MM.1S (cell line): Measurements from ENCODE around the gene PRKCA.

ENCODE experiments used
- DNase-seq: peaks from one replicate; pipeline ENCODE4 v3.0.0-alpha.2; 2015
- H2AFZ ChIP-seq: fragments of 300-600 bp; sonication (generic); 2 replicates; pipeline ENCODE4 v1.6.0; 2016; ENCODE audit warnings: antibody characterized with exemption, low read length
- H3F3A ChIP-seq: fragments of 300-600 bp; sonication (generic); 2 replicates; pipeline ENCODE4 v1.6.1; 2016; ENCODE audit warnings: mild to moderate bottlenecking, antibody characterized with exemption, low read length, moderate library complexity, mixed read lengths; ENCODE audit not compliant: insufficient read depth
- H3K27ac ChIP-seq: fragments of 300-600 bp; sonication (generic); 2 replicates; pipeline ENCODE4 v1.5.1; 2016; ENCODE audit warnings: mild to moderate bottlenecking, low read length
- H3K27me3 ChIP-seq: fragments of 300-600 bp; sonication (generic); replicated peaks from 2 replicates; pipeline ENCODE4 v1.6.0; 2016; ENCODE audit warnings: low read length; ENCODE audit not compliant: insufficient read depth
- H3K36me3 ChIP-seq: fragments of 300-600 bp; sonication (generic); replicated peaks from 2 replicates; pipeline ENCODE4 v1.6.1; 2016; ENCODE audit warnings: mild to moderate bottlenecking, low read length, mixed read lengths; ENCODE audit not compliant: insufficient read depth
- H3K4me1 ChIP-seq: fragments of 300-600 bp; sonication (generic); 2 replicates; pipeline ENCODE4 v1.6.1; 2016; ENCODE audit warnings: low read length, mixed read lengths
- H3K4me2 ChIP-seq: fragments of 300-600 bp; sonication (generic); 2 replicates; pipeline ENCODE4 v1.6.0; 2016; ENCODE audit warnings: low read depth, low read length
- H3K4me3 ChIP-seq: fragments of 300-600 bp; sonication (generic); 2 replicates; pipeline ENCODE4 v1.5.1; 2016; ENCODE audit warnings: low read length, mixed read lengths
- H3K79me2 ChIP-seq: fragments of 300-600 bp; sonication (generic); 2 replicates; pipeline ENCODE4 v1.6.1; 2016; ENCODE audit warnings: mixed run types, low read length, mixed read lengths
- H3K9ac ChIP-seq: fragments of 300-600 bp; sonication (generic); 2 replicates; pipeline ENCODE4 v1.6.1; 2016; ENCODE audit warnings: low read length, mixed read lengths
- H3K9me2 ChIP-seq: fragments of 300-600 bp; sonication (generic); replicated peaks from 2 replicates; pipeline ENCODE4 v1.6.1; 2016; ENCODE audit warnings: mild to moderate bottlenecking, low read length, mixed read lengths; ENCODE audit not compliant: insufficient read depth
- H3K9me3 ChIP-seq: fragments of 300-600 bp; sonication (generic); replicated peaks from 2 replicates; pipeline ENCODE4 v1.6.1; 2016; ENCODE audit warnings: mild to moderate bottlenecking, low read length, mixed read lengths; ENCODE audit not compliant: insufficient read depth
- H4K20me1 ChIP-seq: fragments of 300-600 bp; sonication (generic); 2 replicates; pipeline ENCODE4 v1.6.1; 2016; ENCODE audit warnings: mild to moderate bottlenecking, low read length, moderate library complexity, mixed read lengths; ENCODE audit not compliant: insufficient read depth
- CTCF ChIP-seq: fragments of 300-600 bp; sonication (generic); IDR thresholded peaks from 2 replicates; pipeline ENCODE4 v1.5.1; 2016; ENCODE audit warnings: antibody characterized with exemption, low read length, mixed read lengths
- EZH2 ChIP-seq: fragments of 300-600 bp; sonication (generic); optimal IDR thresholded peaks from 2 replicates; pipeline ENCODE3; 2017; ENCODE audit warnings: low read depth, mild to moderate bottlenecking, antibody characterized with exemption, low read length, mixed read lengths
- EZH2phosphoT487 ChIP-seq: fragments of 300-600 bp; sonication (generic); IDR thresholded peaks from 2 replicates; pipeline ENCODE4 v1.6.1; 2018; ENCODE audit warnings: antibody characterized with exemption, low read length

Gene PRKCA

GRCh38 chr17:66364990-66365490 is 62.6 kb downstream of the PRKCA start:
- Histone ChIP-seq H3K4me3 (no peak overlapping the region), H3K9ac (no peak overlapping the region), H3K9me3 (no peaks in the 10 kb centered on the region), H3K36me3 (no peaks in the 10 kb centered on the region), H3K27me3 (no peaks in the 10 kb centered on the region), H4K20me1 (no peaks in the 10 kb centered on the region), H2AFZ (no peak overlapping the region), H3K4me1 (no peaks in the 10 kb centered on the region), H3F3A (no peaks in the 10 kb centered on the region), H3K4me2 (no peak overlapping the region), H3K9me2 (no peaks in the 10 kb centered on the region), H3K27ac (no peak overlapping the region), H3K79me2 (peaks cover 12% of the 10 kb centered on the region; the same call in 1 of the 2 replicates)
- TF ChIP-seq CTCF (no peak), EZH2phosphoT487 (no peak), EZH2 (no peak)
- no peak for DNase-seq

- Histone ChIP-seq H3K9me3 (no peaks in the 10 kb centered on the region), H4K20me1 (no peaks in the 10 kb centered on the region), H3K4me2 (no peak overlapping the region), H2AFZ (no peak overlapping the region), H3K9me2 (no peaks in the 10 kb centered on the region), H3K4me1 (no peaks in the 10 kb centered on the region), H3K27ac (no peak overlapping the region), H3K36me3 (no peaks in the 10 kb centered on the region), H3K79me2 (peaks cover 5% of the 10 kb centered on the region; the same call in 1 of the 2 replicates), H3K27me3 (no peaks in the 10 kb centered on the region), H3K4me3 (no peak overlapping the region), H3F3A (no peaks in the 10 kb centered on the region), H3K9ac (no peak overlapping the region)
- no peak for DNase-seq
- no peak for TF ChIP-seq CTCF
Observed at GRCh38 chr17:66365903-66366302, 63.5 kb downstream of the PRKCA start.

DNA sequence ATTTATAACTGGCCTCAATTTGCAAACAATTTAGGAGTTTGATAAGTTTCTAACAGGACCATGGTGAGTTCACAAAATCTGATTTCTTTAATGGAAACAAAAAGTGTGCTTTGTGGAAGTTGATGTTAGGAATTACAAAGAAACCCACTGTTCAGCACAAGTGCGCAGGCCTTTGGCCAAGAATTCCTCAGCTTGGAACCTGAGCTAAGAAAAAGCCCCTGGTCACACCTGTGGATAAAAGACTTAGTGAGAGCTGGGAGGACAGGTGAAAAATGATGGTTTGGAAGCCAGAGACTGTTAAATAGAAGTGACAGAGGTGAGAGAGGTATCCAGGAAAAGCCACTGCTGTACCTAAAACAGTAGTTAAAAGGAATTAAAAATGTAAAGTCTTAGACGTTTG is 64.7 kb downstream of the PRKCA start:
- H3K9me2 ChIP-seq, result no peaks in the 10 kb centered on the region

More for the DNA sequence above, 64.7 kb downstream of the PRKCA start:
- TF ChIP-seq EZH2phosphoT487 (no peak), CTCF (no peak), EZH2 (no peak)
- Histone ChIP-seq H3K9ac (no peak overlapping the region), H3K79me2 (0 out of 2 replicates have a peak, but pooled peaks cover 3% of the 10 kb centered on the region), H4K20me1 (no peaks in the 10 kb centered on the region), H3K9me3 (no peaks in the 10 kb centered on the region), H2AFZ (no peak overlapping the region), H3K36me3 (no peaks in the 10 kb centered on the region), H3F3A (no peaks in the 10 kb centered on the region), H3K27ac (no peak overlapping the region), H3K4me1 (no peaks in the 10 kb centered on the region), H3K4me3 (no peak overlapping the region), H3K27me3 (no peaks in the 10 kb centered on the region), H3K4me2 (no peak overlapping the region)
- no peak for DNase-seq
